SU-DHL-6 (cell line): Measurements from ENCODE around the gene PEX5.

Experiments used
- H2AFZ ChIP-seq: fragments of 200-600 bp; sonication (generic); 2 replicates; pipeline ENCODE4 v1.6.1; 2014; ENCODE audit warnings: low read depth, mild to moderate bottlenecking, moderate library complexity, mixed read lengths, antibody characterized with exemption, low read length; ENCODE audit not compliant: severe bottlenecking
- H3F3A ChIP-seq: fragments of 200-600 bp; shearing (Covaris generic); 2 replicates; pipeline ENCODE4 v1.6.0; 2016; ENCODE audit warnings: antibody characterized with exemption, mild to moderate bottlenecking; ENCODE audit not compliant: insufficient read depth
- H3K27ac ChIP-seq: fragments of 200-600 bp; sonication (generic); 2 replicates; pipeline ENCODE4 v1.5.1; 2016; ENCODE audit warnings: low read depth, mild to moderate bottlenecking, low read length, moderate library complexity, mixed read lengths
- H3K27me3 ChIP-seq: fragments of 200-600 bp; sonication (generic), shearing (Covaris generic); 2 replicates; pipeline ENCODE4 v1.6.0; 2014; ENCODE audit warnings: mild to moderate bottlenecking, low read length
- H3K36me3 ChIP-seq: fragments of 200-600 bp; sonication (generic); 2 replicates; pipeline ENCODE4 v1.6.1; 2014; ENCODE audit warnings: mild to moderate bottlenecking, low read length, mixed read lengths
- H3K4me2 ChIP-seq: fragments of 300-600, 200-600 bp; shearing (Covaris generic), sonication (generic); 2 replicates; pipeline ENCODE4 v1.6.0; 2014; ENCODE audit warnings: low read length, low read depth, mild to moderate bottlenecking; ENCODE audit not compliant: poor library complexity, severe bottlenecking
- H3K4me3 ChIP-seq: fragments of 200-600 bp; sonication (generic); 2 replicates; pipeline ENCODE4 v1.5.1; 2014; ENCODE audit warnings: antibody characterized with exemption, low read length, mild to moderate bottlenecking, mixed read lengths; ENCODE audit not compliant: insufficient read depth, poor library complexity, severe bottlenecking
- H3K79me2 ChIP-seq: fragments of 200-600 bp; sonication (generic); 2 replicates; pipeline ENCODE4 v1.6.1; 2014; ENCODE audit warnings: mild to moderate bottlenecking, low read length, moderate library complexity; ENCODE audit not compliant: insufficient read depth
- H3K9ac ChIP-seq: fragments of 200-600 bp; sonication (generic); 2 replicates; pipeline ENCODE4 v1.7.0; 2014; ENCODE audit warnings: mild to moderate bottlenecking, low read length
- H3K9me2 ChIP-seq: fragments of 200-600 bp; sonication (generic); replicated peaks from 2 replicates; pipeline ENCODE4 v1.6.1; 2014; ENCODE audit warnings: low read length; ENCODE audit not compliant: insufficient read depth
- H3K9me3 ChIP-seq: fragments of 200-600 bp; sonication (generic); 2 replicates; pipeline ENCODE4 v1.6.1; 2014; ENCODE audit warnings: low read length, mixed read lengths; ENCODE audit not compliant: insufficient read depth
- H4K20me1 ChIP-seq: fragments of 200-600 bp; sonication (generic); 2 replicates; pipeline ENCODE4 v1.6.1; 2014; ENCODE audit warnings: low read depth, mild to moderate bottlenecking, antibody characterized with exemption, low read length, moderate library complexity, mixed read lengths
- EZH2phosphoT487 ChIP-seq: fragments of 200-600 bp; sonication (generic), shearing (Covaris generic); conservative IDR thresholded peaks from 2 replicates; pipeline ENCODE4 v1.6.1; 2018; ENCODE audit warnings: mild to moderate bottlenecking, antibody characterized with exemption, low read length, moderate library complexity, mixed read lengths
- TF ChIP-seq, protein P1 (sequence below): fragments of 200-600 bp; sonication (generic); IDR thresholded peaks from one replicate; pipeline ENCODE4 v1.5.1; 2017; ENCODE audit warnings: antibody characterized with exemption, mild to moderate bottlenecking, low read length, moderate library complexity; ENCODE audit not compliant: insufficient read depth, poor library complexity, severe bottlenecking

PEX5 gene

DNA sequence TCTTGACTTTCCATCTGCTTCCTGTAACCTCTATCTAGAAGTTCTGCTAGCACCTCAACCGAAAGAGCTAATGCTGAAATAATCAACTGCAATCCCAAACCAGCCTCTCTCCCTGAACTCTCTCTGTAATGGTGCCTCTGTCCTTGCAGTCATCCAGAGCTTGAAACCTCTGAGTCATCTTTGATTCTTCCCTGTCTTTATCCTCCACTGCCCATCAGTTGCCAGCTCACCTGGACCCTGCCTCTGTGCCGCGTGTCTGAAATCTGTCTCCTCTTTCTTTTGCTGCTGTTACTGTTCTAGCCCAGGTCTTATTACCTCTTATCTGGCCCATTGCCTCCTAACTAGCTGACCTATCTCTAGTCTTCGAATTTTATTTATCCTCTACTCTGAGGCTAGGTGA, 43.8 kb upstream of the PEX5 start:
- no peaks in the 10 kb centered on the region for H3F3A ChIP-seq
- H3K4me3 ChIP-seq: no peak overlapping the region
- no peak overlapping the region for H3K9ac ChIP-seq
- H3K9me2 ChIP-seq: no peaks in the 10 kb centered on the region
- H3K4me2 ChIP-seq: no peak overlapping the region
- no peak overlapping the region for H3K27ac ChIP-seq
- no peaks in the 10 kb centered on the region for H3K9me3 ChIP-seq
- H3K79me2 ChIP-seq: no peaks in the 10 kb centered on the region
- no peak overlapping the region for H2AFZ ChIP-seq
- no peaks in the 10 kb centered on the region for H4K20me1 ChIP-seq
- no peaks in the 10 kb centered on the region for H3K36me3 ChIP-seq
- no peaks in the 10 kb centered on the region for H3K27me3 ChIP-seq
- no peak for TF ChIP-seq EZH2phosphoT487
- TF ChIP-seq, protein P1, sequence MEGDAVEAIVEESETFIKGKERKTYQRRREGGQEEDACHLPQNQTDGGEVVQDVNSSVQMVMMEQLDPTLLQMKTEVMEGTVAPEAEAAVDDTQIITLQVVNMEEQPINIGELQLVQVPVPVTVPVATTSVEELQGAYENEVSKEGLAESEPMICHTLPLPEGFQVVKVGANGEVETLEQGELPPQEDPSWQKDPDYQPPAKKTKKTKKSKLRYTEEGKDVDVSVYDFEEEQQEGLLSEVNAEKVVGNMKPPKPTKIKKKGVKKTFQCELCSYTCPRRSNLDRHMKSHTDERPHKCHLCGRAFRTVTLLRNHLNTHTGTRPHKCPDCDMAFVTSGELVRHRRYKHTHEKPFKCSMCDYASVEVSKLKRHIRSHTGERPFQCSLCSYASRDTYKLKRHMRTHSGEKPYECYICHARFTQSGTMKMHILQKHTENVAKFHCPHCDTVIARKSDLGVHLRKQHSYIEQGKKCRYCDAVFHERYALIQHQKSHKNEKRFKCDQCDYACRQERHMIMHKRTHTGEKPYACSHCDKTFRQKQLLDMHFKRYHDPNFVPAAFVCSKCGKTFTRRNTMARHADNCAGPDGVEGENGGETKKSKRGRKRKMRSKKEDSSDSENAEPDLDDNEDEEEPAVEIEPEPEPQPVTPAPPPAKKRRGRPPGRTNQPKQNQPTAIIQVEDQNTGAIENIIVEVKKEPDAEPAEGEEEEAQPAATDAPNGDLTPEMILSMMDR: no peak

DNA sequence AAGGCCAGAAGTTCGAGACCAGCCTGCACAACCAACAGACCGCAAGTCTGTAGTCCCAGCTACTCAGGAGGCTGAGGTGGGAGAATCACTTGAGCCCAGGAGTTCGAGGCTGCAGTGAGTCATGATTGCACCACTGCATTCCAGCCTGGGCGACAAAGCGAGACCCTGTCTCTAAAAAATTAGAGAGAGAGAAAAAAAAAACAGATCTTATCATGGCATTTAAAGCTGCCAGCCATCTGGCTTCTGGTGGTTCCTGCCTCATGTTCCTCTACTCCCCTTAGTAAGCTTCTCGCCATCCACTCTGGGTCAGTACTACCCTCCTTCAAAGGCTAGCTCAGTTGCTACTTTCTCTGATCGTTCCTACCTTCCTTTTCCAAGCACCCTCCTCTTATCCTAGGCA, 43.3 kb upstream of the PEX5 start:
- Histone ChIP-seq H3F3A (no peaks in the 10 kb centered on the region), H3K79me2 (no peaks in the 10 kb centered on the region), H3K4me2 (no peak overlapping the region), H3K27ac (no peak overlapping the region), H4K20me1 (no peaks in the 10 kb centered on the region), H3K9me2 (no peaks in the 10 kb centered on the region), H3K9ac (no peak overlapping the region), H3K4me3 (no peak overlapping the region), H2AFZ (no peak overlapping the region), H3K36me3 (no peaks in the 10 kb centered on the region), H3K27me3 (no peaks in the 10 kb centered on the region), H3K9me3 (no peaks in the 10 kb centered on the region)
- TF ChIP-seq, protein P1: no peak
- no peak for TF ChIP-seq EZH2phosphoT487

DNA sequence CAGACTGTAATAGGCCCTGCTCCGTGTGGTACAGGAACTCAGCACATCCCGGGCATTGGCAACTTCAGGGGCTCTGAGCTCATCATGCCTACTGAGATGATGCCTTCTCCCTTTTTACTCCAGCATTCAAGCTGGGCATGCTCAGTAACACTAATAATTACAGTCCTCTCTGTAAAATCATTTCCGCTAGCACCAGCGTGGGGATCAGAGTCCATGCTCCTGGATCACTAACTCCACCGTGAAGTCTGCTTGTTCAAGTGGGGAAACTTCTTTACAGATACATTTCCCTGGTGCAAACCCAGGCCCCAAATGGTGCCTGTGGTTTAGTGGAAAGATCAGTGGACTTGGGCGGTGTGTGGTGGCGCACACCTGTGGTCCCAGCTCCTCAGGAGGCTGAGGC, 42.6 kb upstream of the PEX5 start:
- Histone ChIP-seq H3K9me3 (no peaks in the 10 kb centered on the region), H3K4me3 (no peak overlapping the region), H3K27me3 (no peaks in the 10 kb centered on the region), H3K9me2 (no peaks in the 10 kb centered on the region), H3K27ac (no peak overlapping the region), H3F3A (no peaks in the 10 kb centered on the region), H3K36me3 (no peaks in the 10 kb centered on the region), H3K4me2 (no peak overlapping the region), H2AFZ (no peak overlapping the region), H3K9ac (no peak overlapping the region), H4K20me1 (no peaks in the 10 kb centered on the region), H3K79me2 (no peaks in the 10 kb centered on the region)
- no peak for TF ChIP-seq EZH2phosphoT487
- TF ChIP-seq, protein P1: no peak
